GM15510 (cell line): ENCODE results near the gene LAMTOR1.

Experiments used
- POLR2A ChIP-seq: IDR thresholded peaks from 3 replicates; pipeline ENCODE4 v1.6.1; 2011; ENCODE audit warnings: borderline replicate concordance; ENCODE audit not compliant: insufficient read length; ENCODE audit errors: extremely low read depth

Gene LAMTOR1

GRCh38 chr11:72075109-72075508 is 28.0 kb downstream of the LAMTOR1 start:
- no peak for TF ChIP-seq POLR2A

DNA sequence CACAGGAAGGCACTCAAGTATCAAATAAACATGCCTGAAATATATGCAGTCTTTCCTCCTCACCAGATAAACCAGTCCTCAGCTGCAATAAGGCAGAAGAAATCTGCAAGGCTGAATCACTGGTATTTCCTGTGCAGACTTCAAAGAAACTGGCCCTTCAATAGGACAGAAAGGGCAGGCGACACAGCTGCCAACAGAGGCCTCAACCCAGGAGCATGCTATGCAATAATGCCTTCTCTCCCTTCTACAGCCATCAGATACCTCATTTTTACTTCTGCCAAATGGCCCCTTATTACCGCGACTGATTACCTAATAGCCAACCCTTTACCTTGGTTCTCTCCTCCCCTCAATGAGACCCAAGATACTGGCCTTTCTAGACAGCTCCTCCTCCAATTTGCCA is 30.7 kb downstream of the LAMTOR1 start:
- no peak for TF ChIP-seq POLR2A

GRCh38 chr11:72070491-72070890 is 32.6 kb downstream of the LAMTOR1 start:
- TF ChIP-seq POLR2A: no peak

- peak; percentile 31 for TF ChIP-seq POLR2A
These were observed 33.3 kb downstream of the LAMTOR1 start for GRCh38 chr11:72069787-72070251.

- no peak for TF ChIP-seq POLR2A
These were observed 33.9 kb downstream of the LAMTOR1 start for GRCh38 chr11:72069200-72069599.

- TF ChIP-seq POLR2A: no peak
These were observed 35.4 kb downstream of the LAMTOR1 start for GRCh38 chr11:72067676-72068075.

DNA sequence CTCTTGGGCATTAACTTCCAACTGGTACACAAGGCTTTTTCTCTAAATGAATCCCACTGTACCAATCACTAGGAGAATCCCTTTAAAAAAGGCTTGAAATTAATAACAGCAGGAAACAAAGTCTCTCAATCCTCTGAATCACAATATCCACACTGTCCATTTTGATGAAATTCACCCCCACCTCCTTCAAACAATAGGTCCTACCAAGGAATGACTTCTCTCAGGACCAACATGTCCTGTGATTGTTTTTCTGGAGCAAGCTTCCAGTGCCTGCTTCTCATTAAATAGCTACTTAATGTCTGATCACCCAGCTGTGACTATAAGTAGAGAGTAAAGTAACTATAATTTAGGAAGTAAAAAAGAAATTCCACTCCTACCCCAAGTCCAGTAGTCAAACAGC is 35.8 kb downstream of the LAMTOR1 start:
- TF ChIP-seq POLR2A: no peak

DNA sequence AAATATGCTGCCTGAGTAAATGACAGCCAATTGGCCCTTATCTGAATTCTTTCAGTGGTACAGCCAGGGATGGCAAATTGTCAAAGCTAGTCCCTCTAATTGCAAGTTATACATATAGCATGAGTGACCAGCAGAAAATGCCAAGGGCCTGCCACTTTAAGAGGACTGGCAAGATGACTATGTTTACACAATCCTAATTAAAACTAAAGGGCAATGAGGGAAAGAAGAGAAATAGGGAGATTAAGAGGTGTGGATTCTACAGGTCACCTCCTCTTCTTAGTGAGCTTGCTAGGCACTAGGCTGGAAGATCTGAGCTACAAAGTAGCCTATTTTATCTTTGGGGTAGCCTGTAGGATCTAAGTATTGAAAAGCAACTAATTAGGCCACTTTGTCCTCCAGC is 36.2 kb downstream of the LAMTOR1 start:
- TF ChIP-seq POLR2A: no peak

- no peak for TF ChIP-seq POLR2A
These were observed 41.2 kb downstream of the LAMTOR1 start for GRCh38 chr11:72061739-72062396.

GRCh38 chr11:72058416-72059034 is 44.6 kb downstream of the LAMTOR1 start:
- no peak for TF ChIP-seq POLR2A

- no peak for TF ChIP-seq POLR2A
These were observed 54.2 kb downstream of the LAMTOR1 start for GRCh38 chr11:72048766-72049460.
